Islet precursor cell (in vitro differentiated cells): ENCODE data around the gene KRAS.

Experiments
- DNase-seq: peaks from one replicate; pipeline ENCODE4 v3.0.0-alpha.2; 2018

The KRAS gene

DNA sequence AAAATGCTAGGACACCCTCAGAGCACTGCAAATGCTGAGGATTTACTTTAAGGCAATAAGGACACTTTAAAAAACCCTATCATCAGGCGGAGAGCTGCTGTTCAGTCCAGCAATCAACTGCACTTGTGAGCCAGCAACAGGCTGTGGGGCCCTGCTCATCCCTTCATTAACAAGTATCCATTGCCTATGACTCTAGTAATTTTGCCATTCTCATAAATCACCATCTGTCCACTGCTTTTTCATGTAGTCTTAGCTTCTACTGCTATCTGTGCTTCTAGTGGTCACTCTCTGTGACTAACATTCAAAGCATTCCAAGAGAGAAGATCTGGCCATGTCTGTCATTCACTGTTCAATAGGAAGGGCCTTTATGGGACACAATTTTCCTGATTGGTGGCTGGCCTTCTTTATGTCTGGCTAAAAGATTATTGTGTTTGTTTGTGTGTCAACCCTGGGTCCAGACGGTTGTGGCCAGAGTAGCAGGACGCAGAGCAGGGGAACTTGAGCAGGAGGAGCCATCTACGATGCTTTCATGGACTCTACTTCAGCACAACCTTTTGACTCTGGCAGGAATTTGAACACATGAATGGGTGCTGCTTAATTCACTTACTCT is 3.6 kb upstream of the KRAS start:
- peak; percentile 92 for DNase-seq

DNA sequence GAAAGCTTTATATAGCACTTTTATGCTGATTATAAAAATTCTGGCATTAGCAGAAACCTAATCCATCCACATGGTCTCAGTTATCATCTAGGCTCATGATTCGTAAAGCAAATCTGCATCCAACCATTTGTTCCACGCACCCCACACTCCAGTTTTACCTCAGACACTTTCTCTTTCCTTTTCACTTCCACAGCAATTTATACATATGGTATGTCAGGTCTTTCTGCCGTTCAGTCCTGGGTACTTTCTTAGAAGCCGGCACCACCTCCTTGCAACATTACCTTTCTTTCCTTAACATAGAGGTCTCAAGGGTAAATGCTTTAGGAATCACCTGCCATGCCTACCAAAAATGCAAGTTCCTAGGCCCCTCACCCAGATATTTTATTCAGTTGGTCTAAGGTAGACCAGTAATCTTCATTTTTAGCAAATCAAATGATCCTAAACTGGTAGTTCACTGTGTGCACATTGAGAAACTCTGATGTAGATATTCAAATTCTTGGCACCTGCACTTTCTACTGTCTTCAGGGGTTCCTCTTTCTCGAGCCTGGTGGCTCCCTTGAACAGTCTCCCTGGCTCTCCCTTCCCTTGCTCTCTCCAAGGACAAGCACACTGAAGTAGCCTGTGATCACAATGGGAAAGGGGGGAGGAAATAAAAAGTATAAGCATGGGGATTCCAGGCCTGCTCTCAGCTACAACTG is 2.8 kb upstream of the KRAS start:
- no peak for DNase-seq

DNA sequence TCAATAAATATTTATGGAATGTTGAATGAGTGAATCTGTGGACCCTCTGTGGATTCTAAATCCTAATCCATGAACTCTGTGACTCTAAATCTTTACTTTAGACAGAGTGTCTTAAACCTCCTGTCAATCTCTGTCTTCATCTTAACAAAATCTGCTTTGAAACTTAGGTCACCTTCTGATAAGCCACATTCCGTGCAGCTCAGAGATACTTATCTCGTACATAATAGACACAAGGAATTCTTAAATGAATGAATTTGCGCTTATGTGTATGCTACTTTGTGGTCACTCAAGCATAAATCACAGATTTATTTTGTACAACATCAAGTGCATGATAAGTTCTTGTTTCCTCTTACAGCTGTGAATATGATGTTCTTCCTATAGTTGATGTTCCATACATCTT is 2.2 kb upstream of the KRAS start:
- no peak for DNase-seq

DNA sequence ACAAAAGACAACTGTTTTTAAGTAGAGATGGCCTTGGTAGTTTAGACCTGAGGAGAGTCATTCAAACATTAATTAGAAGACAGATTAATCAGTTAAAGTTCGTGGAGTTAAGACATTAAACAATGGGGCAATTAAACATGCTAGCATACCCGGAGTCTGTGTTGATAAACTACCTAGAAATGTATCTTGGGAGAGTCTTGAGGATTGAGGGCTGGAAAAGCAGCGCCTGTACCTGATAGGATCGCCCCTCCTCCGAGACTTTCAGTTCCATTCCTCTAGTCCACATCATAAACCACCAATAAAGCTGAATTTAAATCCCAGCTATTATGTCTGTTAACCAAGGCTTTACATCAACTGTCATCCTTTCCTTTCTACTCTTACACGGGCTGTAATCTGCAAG is 1.0 kb upstream of the KRAS start:
- DNase-seq = no peak

DNA sequence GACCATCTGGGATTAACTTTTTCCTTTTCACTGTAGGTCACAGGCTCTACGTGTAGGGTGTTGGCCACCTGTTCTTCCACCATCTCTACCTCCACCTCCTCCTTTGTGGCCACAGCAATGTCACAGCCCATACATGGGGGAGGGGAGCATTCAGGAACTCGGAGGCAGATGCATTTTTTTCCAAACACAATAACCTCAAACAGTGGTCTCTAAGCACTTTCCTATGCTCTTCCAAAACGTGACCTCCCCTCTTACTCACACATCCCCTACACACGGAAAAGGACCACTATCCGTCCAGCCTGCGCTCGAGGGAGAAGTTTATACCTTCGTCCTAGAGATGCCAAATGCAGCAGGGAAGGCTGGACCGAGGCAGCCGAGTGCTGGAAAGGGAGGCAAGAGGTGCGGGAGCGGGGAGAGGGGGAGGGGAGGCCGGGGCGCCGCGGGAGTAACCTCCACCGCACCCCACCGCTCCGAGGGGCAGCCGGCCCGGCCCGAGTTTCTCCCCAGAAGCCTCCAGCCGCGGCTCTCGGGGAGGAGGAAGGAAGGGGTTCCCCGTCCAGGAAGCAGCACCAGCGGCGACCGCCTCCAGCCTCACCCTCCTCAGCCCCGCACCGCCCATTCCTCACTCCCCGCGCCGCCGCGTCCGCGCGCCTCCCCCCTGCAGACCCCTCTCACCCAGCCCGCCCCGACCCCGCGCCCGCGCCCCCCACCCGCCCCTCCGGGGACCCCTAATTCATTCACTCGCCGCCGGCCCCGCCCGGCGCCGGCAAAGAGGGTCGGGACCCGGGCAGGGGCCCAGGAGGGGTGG is 594 bp downstream of the KRAS start:
- peak; percentile 77 for DNase-seq

DNA sequence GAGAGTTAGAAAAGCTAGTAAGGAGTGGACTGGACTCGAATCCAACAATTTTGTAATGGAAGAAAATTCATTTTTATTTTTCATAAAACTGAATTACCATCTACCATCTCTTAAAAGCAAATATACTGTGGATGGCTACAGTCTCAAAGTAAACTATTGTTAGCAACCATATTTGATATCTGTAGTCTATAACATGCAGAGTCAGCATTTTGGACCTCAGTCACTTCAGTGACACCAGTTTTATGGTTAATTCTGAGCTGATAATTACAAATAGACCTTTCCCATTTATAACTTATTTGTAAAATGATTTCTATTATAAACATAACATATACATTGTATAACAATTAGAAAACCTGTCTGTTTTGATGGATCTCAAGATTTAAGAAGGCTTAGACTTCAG is 2.0 kb downstream of the KRAS start:
- DNase-seq = no peak

DNA sequence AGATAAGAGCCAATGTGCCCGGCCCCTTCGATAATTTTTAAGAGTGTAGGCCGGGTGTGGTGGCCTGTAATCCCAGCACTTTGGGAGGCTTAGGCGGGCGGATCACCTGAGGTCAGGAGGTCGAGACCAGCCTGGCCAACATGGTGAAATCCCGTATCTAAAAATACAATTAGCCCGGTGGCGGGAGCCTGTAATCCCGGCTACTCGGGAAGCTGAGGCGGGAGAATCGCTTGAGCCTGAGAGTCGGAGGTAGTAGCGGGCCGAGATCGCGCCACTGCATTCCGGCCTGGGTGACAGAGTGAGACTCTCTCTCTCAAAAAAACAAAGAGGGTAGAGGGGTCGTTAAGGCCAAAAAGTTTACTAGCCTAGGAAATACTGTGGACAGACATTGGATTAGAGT is 2.6 kb downstream of the KRAS start:
- DNase-seq = no peak

DNA sequence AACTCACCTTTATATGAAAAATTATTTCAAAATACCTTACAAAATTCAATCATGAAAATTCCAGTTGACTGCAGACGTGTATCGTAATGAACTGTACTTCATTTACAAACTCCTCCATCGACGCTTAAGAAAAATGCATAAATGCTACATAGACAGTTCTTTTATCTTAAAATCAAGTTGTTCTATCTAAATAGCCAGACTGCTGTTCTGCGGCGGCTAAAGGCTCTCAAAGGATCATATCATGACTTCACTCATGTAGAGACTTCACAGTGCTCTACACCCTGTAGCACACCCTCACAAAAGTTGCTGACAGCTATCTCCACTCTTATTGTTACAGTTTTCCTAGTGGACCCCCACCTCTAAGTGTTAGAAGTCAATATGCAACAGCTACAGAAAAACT is 5.2 kb downstream of the KRAS start:
- DNase-seq = no peak

DNA sequence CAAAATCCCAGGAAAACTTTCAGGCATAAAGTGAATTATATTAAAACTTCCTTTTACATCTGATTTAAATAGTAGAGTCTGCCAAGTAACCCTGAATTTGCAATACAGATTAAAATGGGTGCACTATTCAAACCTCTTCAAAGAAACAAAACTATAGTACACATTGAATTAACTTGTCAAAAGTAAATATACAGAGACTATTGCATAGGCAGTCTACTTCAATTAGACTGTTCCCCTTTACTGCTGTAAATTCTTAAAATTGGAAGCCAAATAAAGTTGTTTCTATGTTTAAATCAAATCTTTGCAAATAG is 7.1 kb downstream of the KRAS start:
- DNase-seq = no peak

DNA sequence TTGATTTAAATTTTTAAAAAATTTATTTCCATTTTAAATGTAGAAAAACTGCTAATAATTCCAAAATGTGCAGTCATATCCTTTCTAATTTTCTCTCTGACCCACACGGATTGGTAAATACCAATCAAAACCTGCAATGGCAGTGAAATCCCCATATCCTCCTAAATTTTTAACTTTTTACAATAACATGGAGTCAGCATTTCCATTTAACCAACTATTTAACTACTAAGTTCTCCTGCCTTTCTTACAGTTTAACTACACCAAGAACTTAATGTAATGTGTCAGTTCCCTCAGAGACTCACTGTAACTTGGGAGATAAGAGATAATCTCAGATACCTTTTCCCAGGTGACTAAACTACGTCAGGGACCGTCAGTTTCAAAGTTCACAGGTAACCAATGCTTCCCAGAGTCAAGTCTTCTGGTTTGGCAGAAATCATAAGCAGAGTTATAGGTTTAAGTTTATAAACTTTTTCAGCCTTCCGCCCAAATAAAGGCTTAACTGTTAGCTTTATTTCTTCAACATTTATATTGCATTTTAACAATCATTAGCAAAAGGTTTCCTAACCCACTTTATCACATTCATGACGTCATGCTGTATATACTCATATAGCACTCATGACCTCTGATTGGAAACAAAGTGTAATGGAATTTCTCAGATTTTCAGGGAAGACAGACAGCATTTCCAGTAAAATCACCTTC is 7.6 kb downstream of the KRAS start:
- DNase-seq = no peak

DNA sequence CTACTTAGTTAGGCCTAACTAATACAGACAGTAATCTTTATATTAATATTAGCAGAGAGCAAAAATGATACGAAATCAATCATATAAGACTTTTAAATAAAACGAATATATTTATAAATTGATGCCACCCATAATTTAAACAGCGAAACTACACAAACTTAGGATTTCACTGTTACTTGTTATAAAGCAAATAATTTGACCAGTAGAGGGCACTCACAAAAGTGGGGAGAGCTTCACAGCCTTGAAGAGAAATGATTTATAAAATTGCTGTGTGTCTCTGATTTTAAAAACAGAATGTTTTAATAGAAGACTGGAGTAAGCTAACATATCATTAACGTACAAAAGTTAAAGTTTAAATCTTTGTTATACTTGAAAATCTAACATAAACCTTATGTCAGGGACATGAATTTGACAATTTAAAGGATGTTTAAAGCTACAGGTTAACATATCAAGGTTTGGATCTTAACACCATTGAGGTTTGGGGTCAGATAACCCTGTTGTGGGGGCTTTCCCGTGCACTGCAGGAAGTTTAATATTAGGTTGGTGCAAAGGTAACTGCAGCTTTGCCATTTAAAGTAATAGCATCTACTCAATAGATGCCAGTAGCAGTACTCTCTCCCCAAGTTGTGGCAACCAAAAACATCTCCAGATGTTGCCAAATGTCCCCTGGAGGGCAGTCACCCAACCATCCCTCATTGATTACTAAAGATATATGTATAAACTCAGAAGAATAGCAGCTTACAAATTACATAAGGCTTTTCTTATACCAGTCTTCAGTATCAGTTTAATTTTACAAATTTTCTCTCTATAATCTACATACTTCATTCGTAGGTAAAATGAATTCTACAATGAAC is 9.3 kb downstream of the KRAS start:
- no peak for DNase-seq

DNA sequence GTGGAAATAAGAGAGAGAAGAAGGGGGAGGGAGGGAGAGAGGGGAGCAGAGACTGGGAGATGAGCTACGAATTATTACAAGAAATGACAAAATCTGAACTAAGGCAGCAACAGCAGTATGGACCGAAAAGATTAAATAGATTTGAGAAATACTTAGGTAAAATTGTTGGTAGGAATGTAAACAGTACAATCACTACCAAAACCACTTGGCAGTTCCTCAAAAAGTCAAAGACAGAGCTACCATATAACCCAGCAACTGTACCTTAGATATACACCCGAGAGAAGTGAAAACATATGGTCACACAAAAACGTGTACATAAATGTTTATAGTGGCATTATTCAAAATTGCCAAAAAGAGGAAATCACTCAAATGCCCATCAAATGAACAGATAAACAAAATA is 14.1 kb downstream of the KRAS start:
- no peak for DNase-seq

DNA sequence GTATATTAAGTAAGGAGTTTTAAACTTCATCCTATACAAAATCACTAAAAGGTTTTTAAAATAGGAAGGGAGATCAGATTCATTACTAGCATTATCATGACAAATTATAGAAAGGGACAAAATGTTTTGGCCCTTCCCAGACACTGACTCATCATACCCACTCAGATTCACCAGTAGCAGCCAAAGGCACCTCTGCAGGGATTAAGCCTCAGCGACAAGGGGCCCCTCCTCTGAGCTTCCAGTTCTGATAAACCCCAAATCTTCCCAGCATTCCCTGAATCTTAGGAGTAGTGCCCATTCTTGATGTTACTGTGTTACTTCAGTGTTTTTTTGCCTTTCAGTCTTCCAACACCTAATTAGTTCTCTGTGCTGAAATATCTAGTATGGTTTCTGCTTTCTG is 14.5 kb downstream of the KRAS start:
- no peak for DNase-seq

DNA sequence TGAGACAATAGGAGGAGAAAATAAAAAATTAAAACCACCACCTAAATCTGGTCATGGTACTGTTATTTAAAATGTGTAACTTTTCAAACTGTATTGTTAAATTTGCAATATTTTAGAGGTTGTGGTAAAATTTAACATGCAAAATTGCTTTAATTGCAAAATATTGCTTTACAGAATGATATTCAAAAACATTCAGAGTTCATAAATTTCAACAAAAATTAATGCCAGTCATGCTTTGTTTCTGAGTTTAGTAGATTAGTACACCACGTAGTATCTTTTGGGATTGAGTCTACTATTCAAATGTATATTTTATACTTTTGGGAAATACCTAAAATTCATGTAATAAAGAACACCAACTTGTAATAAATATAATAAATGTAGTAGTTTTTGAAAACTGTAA is 37.4 kb downstream of the KRAS start:
- no peak for DNase-seq

DNA sequence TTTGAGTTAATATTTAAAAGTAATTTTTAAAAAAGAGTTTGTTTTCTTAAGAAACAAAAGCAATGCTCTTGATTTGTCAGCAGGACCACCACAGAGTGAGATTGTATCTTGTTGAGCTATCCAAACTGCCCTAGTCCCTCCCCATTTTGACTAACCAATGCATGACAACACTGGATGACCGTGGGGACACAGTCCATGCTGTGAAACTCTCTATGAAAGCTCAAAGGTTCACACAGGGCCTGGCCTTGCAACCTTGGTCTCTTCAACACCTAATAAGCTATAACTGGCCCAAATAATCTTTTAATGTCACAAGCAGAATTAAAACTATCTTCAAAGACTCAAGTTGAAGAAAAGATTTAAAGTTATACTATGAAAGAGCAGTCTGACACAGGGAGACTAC is 42.2 kb downstream of the KRAS start:
- no peak for DNase-seq

DNA sequence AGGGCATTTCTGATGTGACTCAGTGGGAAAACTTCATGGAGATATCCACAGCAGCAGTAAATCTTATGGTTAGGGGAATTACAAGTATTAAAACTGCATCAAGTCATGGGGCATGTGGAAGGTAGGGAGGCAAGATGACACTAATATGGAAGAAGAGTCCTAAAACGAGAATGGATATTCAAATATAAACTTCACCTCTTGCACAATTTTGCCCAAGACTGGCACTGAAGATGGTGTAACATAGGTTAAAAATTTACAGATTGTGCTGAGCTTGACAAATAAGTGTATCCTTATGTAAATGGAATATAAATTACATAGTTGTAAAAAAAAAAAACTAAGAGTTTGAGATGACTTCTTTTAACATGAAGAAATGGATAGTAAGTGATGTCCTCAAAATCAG is 42.9 kb downstream of the KRAS start:
- DNase-seq = no peak

DNA sequence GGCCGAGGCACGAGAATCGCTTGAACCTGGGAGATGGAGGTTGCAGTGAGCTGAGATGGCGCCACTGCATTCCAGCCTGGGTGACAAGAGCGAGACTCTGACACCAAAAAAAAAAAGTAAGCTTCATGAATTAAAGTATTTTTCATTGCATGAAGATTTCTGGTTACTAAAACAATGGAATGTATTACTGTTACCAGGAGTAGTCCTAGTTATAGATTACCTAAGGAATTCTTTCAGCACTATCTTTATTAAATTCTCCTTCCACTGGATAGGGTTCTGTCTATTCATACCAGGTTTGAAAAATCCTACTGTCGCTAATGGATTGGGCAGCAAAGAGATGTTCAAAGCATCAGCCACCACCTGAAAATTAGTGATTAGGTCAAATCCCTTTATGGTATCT is 43.3 kb downstream of the KRAS start:
- no peak for DNase-seq

DNA sequence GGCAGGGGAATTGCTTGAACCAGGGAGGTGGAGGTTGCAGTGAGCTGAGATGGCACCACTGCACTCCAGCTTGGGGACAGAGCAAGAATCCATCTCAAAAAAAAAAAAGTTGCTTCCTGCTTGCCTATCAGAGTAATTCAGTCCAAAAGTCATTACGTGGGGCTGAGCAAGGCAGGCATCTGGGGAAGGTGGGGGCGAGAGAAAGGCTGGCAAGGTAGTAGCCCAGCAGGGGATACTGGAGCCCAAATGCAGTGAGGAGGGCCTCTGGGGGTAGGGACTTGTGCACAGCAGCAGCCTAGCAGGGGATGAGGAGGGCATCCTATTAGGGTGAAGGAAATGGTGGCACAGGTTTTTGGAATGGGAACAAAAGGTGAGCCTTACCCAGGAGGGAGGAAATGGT is 48.6 kb downstream of the KRAS start:
- DNase-seq = no peak

DNA sequence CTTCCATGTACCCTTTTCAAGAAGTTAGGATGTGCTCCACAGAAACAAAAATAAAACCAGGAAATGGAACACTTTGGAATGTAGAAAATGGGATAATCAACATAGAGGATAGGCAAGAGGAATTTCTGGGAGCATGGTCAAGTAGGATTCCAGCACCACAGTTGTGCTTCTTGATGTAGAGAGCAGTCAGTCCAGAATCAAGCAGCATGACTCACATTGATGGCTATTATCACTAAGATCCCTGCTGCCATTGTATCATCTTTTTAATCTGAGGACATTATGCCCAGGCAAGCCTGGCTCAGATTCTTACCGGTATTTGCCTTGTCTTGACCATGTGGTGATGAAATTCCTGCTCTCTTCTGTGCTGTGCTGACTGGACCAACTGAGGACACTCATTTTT is 50.0 kb downstream of the KRAS start:
- DNase-seq = no peak

DNA sequence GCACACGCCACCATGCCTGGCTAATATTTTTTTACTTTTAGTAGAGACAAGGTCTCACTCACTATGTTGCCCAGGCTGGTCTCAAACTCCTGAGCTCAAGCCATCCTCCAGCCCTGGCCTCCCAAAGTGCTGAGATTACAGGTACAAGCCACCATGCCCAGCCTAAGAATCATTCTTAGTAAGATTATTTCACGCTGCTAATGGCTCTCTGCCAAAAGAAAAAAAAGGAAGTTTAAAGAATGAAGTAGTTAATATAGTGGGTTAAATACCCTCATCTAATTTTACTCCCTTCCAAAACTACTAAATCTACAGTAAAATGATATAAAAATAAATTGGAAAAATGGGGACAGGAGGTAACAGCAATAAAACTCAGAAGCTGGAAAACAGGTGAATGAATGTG is 53.1 kb downstream of the KRAS start:
- no peak for DNase-seq

DNA sequence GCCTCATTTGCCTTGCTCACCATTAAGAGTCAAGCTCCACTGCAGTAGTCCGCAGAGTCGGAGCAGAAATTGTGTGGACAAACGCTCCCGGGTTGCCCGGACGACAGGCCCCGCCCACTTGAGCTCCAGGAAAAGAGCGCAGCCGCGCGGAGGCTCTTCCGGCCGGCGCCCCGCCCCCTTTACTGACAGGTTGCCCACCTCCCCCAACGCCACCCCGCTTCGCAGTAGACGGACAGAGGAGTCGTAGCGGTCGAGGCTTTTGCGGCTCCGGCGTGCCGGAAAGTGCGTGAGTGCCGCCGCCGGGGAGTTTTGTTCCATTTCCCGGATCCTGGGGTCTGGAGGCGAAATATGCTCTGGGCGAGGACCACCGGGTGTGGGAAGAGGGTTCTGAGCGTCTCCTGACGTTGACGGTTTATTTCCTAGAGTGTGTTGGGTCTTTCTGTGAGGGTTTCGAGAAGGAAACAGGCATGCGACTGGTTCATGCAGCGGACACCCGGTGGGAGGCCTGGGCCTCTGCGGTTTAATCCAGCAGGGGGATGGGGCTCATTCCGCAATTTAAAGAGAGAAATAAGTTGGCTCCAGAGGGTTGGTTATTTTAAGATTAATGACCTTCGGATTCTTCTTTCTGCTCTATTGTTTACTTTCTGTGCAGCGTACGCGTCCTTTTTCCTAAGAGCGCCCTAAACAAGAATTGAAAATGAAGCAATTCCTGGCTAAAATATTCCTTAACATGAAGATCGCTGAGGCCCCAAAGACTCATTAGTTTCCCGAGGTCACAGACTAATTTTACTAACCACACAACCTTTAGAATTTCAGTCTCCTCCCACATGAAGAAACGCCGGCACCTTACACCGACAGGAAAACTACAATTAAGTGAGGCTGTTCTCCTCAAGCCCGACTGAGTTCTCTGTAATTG is 55.4 kb downstream of the KRAS start, which contains the start of the genes DNAI7 and ETFRF1:
DNAI7 (minus strand) TSS at position 105 of the 916 bp plus-strand sequence; CDS start at position 23, 82 bp downstream.
ETFRF1 (plus strand) TSS at position 182 of the 916 bp plus-strand sequence. CDS start 8,720 bp downstream, outside the sequence.
- DNase-seq = peak; percentile 99

DNA sequence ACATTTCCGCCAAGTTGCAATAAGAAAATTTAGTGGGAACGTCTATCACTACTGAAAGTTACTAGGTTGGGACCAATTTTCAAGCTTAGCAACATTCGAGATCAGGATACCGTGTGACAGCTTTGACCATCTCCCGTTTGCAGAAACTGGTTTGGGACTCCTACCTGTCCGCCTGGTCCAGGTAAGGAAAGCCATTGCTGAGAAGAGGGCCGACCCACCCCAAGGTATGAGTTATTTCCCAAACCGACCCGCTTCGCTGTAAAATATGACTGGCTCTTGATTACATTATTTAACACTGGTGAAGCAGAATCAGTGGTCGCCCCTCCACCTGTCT is 56.0 kb downstream of the KRAS start:
- DNase-seq = no peak
